HG03457 (cell line): ENCODE results near the gene AKAP13.
"Not testable (repeated sequence)": the region's sequence is repeated elsewhere in the genome, so short reads cannot be mapped to it uniquely, and the experiment has no call there.

Experiments used
- ATAC-seq: cut with Tn5 transposase; IDR thresholded peaks from one replicate; pipeline ENCODE4 v1.9.1; 2021; ENCODE audit warnings: moderate number of reproducible peaks; ENCODE audit not compliant: unreplicated experiment

AKAP13 gene

DNA sequence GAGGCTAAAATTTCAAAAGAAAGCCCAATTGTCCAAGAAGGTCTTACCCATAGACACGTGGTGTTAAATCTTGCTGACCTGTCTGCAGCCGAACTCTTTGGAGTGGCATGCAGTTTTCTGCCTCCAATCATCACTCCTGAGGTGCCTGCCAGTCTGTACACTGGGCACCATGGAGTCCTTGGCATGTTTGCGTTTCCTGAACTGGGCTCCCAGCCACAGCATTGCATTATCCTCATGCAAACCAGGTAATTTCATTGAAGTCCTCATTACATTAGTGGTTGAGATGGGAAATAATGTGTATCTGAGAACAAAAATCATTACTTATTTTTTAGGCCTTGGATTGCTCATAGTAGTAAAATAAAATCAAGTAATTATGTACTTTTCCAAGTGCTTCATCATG, 152.3 kb downstream of the AKAP13 start:
- ATAC-seq: no peak

DNA sequence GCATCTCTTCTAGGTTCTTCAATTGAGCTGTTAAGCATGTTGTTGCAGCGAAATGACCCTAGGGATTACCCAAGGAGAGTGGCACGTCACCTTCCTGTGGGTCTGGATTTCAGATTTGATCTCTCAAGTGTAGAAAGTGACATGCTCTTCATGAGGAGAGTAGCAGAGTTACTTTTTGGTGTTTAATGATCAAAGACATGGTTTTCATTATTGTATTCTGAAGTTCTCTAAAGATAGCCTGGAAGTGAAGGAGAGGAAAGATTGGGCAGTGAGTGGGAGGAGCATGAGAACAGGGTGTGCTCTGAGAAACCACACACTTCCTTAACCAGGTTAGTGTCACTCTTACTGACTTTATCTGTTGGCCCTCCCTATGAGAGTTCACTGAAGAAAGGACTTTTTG, 153.6 kb downstream of the AKAP13 start:
- peak; percentile 88 for ATAC-seq

DNA sequence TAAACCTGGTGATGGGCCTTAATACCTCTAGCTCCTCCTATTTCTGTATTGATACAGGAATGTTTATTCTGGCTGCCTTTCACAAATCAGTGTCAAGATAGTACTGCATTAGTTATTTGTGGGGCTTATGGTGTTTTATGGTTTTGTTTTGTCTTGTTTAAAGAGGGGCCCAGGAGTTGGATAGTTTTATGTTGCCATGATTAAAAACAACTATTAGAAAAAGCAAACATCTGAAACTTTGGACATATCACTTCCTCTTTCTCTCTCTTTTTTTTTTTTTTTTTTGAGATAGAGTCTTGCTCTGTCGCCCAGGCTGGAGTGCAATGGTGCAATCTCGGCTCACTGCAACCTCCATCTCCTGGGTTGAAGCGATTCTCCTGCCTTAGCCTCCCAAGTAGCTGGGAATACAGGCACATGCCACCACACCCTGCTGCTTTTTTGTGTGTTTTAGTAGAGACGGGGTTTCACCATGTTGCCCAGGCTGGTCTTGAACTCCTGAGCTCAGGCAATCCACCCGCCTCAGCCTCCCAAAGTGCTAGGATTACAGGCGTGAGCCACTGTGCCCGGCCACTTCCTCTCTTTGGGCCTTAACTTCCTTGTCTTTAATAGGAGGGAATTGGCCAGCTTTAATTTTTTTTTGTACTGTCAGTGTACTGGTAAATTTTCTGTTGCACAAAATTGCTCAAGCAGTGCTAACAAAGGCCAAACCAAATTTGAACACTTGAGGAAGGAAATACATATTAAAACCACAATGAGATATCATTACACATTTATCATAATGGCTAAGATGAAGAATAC, 155.3 kb downstream of the AKAP13 start:
- not testable (repeated sequence) for ATAC-seq

DNA sequence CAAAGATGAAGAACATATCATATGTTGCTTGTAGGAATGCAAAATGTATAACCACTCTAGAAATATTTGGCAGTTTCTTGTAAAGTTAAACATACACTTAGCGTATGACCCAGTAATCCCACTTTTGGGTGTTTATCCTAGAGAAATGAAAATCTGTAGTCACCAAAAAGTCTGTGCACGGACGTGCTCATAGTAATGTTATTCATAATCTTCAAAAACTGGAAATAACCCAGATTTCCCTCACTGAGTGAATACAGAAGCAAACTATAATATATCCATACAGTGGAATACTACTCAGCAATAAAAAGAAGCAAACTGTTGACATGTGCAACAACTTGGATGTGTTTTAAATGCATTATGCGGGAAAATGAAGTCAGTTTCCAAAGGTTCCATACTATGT, 155.9 kb downstream of the AKAP13 start:
- ATAC-seq: no peak

DNA sequence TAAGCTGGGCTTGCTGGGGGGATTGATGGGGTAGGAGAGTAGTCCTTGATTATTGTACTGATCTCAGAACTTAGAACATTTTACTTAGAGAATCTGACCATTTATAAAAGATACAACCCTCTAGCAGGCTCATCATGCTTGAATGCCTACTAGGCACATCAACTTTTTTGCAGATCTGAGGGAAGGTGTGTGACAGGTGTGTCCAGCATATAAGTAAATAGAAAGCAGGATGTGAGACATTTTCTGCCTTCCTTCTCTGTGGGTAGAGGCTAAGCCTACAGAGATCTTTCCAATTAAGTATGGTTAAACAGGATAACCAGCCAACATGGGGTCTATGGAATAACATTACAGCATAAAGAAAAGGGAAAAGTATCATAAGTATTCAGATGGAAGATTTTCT, 159.1 kb downstream of the AKAP13 start:
- ATAC-seq: no peak

DNA sequence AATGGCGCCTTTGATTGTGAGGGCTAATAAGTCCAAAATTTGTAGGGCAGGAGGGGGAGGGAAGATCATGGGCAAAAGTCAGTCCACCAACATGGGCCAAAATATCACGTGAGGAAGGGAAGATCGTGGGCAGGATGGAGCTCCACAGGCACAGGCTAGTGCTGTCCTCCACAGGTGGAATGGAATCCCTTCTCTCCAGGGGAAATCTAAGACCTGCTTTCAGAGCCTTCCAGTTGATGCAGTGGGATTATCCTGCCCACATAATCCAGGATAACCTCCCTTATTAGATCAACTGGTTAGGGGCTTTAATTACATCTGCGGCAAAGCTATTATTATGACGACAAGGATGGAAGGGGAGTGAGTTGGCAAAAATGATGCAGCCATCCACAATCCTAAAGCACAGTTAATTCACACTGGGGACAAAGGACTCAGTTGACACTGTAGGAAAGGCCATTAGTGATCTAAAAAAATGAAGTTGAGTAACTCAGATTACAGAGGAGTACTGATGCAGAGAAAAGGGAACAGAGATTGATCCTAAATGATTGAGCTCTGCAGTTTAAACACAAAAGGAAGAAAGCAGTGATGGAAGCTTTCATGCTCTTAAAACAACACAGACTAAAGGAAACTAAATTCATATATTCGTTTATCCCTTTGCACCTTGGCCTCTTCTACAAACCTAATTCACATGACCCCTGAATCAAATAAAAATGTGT, 159.8 kb downstream of the AKAP13 start:
- no peak for ATAC-seq

DNA sequence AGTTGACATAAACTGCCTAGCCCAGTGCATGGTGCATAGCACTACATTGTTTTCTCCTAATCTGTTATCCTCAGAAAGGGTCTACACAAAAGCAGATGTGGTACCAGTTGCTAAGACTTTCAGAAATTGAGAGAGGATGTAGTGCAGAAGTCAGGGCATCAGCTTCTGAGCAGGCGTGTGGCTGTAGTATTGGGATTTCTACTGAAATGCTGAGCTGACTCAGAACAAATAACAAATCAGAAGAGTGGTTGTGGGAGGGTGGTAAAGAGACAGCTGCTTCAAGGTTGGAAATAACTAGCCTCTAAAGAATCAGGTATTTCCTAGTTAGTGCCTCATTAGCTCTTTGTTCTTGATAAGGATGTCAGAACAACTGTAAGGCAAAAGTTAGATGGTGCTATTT, 161.3 kb downstream of the AKAP13 start:
- ATAC-seq: no peak

DNA sequence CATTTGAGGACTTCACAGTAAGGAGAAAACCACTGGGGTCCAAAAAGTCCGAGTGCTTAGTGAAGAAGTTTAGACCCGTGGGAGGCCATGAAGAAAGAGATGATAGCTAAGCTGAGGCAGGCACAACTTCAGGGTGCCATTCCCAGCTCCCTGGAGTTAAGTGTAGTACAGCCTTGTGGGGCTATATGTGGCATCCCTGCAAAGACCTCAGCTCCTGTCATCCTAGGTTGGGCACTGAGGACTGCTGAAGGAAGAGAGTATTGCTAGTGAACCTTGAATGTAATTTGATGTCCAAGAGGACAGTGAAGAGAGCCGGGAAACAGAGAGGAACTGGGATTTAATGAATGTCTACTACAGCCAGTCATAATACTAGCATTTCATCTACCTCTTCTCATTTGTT, 162.1 kb downstream of the AKAP13 start:
- ATAC-seq: no peak

DNA sequence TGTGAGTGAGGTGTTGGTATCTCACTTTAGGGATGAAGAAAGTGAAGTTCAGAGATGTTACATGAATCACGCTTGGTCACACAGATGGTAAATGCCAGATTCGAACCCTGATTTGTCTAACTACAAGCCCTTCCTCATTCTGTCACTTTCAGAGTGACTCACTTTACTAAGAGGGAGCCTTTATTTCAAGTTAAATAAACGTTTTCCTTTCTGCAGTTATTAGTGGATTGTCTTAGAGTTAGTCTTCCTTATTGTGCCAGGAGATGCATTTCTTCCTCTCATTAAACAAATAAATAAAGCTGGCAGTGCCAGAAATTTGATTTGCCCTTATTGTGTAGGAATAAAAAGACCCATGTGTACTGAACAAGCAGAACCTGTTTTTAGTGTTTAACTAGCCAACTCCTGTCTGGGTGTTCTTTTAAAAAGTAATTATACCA, 162.5 kb downstream of the AKAP13 start:
- ATAC-seq: no peak

DNA sequence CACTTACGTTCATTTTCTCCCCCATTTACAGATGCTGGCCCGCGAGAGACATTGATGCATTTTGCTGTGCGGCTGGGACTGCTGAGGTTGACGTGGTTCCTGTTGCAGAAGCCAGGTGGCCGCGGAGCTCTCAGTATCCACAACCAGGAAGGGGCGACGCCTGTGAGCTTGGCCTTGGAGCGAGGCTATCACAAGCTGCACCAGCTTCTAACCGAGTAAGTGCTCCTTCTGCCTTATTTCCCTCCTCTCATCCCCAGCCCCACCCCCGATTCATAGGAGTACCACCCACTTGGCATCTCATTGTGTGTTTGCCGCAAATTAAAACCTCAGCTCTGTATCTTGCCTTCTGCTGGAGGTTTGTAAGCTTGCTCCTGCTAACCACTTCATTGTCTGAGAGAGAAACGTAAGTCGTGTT, 163.3 kb downstream of the AKAP13 start:
- no peak for ATAC-seq

DNA sequence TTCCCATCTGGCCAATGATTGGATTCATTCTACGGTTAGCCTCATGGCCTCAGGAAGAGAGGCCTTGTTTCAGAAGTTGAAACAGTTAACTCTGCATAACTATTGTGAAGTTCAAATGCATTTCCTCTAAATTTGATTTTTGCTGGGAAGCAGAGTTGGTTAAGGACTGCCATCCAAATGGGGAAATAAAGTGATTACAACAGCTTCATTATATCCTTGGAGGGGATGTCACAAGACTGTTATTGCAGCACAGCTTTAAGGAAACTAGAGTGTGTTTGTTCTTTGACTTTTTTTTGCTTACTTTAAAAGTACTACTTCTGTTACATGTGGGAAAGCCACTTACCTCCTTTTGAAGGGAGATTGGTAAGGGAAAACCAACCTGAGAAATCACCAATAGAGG, 164.8 kb downstream of the AKAP13 start:
- no peak for ATAC-seq

DNA sequence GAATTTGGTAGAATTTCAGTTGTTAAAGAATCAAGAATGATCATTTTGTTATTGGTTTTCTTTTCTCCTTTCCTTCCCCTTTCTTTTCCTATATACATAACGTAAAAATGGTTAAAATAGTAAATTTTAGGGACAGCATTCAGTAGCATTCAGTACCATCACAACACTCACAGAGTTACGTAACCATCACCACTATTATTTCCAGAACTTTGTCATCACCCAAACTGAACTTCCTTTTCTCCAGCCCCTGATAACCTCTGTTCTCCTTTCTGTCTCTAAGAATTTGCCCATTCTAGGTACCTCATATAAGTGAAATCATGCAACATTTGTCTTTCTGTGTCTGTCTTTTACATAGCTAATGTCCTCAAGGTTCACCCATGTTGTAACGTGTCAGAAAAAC, 165.3 kb downstream of the AKAP13 start:
- no peak for ATAC-seq

DNA sequence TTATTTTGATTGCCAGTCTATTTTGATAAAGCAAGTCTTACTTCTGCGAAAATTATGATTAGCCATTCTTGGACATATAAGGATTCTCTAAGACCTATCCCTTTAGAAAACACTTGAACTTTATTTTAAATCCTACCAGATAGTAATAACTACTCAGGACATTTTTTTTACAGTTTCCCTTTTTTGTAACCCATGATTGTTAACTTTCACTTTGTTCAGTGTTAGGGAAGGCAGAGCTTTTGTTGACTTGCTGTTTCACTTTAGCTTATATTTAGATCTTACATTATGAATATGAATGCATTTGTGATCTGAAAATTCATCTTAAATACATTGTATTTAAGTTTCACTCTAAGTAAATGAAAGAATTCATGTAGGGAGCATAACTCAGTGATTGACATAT, 167.0 kb downstream of the AKAP13 start:
- no peak for ATAC-seq

DNA sequence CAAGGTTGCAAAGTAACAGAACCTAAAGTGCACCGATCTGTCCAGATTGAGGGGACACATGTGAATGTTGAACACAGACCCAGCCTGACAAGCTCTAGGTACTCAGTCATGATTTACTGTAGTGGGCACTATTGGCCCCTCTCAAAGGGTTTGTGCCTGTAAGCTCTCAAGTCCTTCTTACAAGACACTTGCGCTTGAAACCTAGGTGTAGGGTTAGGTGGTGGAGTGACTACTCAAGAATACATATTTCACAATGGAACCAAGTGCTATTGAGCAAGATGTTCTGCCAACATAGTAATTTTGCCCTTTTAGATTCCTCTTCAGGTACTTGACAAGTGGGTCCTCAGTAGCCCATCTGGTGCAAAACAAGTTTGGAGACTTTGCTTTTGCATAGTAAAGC, 169.9 kb downstream of the AKAP13 start:
- ATAC-seq: no peak

DNA sequence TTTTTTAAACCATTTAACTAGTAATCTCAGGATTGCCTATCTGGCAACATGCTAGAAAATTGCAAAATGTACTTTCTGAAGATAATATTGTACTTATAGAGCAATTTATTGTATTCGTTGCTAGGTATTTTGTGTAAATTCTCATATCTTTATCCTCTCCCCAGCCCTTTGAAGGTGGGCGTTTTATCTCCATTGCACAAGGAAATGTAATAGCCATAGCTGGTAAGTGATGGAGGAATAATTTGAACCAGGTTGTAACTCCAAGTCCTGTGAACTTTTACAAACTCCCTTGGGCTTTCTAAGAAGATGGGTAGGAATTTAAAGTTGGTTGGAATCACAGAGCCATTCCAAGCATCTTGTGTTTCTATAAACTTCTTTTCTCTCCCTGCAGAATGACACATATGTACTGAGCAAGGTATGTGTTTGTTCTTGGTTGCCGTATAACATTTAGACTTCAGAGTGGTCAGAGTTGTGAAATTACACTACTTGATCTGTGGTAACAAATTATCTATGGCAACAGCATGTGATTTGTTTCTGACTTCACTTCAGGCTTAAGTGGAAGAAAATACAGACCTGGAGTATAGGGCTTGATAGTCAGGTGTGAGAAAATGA, 170.9 kb downstream of the AKAP13 start:
- ATAC-seq: no peak

DNA sequence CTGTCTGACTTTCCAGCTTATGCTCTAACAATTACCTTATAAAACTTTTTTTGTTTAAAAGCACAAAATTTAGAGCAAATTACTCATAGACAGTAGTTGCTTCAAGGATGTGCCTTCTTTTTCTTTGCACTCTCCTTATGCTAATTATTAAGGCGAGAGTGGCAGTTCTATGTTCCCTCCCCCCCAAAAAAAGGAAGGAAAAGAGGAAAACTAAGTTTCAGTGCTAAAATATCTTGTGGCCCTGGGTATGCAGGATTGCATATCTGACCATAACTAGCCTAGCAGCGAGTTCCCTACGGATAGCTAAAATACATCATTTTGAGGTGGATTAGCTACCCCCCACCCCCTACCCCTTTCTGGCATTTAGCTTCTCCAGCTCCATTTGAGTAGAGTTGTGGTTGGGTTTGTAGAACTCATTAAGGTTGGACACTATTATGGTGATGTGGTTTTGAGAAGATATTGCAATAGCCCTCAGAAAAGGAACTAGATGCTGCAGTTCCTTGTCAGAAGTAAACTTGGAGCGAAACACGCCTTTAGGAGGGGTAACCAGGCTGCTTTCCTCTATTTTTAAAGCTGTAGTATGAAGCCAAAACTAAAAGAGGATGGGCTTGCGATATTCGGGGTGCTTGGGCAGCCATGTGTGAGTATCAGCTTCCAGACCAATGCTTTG, 174.6 kb downstream of the AKAP13 start:
- no peak for ATAC-seq

DNA sequence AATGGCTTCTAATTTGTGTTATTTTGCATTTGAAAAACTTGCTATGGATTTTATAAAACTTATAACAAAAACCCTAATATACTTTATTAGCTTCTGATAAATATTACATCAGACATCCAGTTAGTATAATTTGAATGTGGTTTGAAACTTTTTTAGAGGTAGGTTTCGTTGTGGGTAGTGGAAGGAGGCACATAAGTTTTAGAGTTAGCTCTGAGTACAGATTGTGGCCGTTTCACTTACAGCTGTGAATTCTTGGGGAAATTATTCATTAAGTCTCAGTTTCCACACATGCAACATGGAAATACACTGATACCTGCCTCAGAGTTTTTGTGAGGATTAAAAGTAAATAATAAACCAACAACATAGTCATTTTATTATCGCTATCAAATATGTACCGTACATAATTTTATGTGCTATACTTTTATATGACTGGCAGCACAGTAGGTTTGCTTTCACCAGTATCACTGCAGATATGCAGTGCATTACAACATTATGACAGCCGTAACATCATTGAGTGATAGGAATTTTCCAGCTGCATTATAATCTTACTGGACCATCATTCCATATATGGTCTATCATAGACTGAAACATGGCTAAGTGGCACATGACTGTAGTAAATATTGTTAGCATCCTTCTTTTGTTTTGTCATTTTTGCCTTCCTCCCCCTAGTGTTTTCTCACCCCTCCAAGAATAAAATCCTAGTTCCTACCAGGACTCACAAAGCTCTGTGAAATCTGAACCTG, 175.6 kb downstream of the AKAP13 start:
- ATAC-seq: peak; percentile 75

DNA sequence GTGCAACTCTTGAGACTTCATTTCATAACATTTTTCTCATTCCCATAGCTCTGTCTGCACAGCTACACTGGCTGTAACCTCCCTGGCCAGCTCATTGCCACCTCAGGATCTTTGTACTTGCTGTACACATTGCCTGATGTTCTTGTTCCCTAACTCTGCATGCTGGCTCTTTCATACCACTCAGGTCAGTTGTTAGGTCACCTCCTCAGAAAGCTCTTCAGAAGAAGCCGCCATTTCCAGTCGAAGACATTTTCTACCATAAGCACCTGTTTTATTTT, 176.2 kb downstream of the AKAP13 start:
- no peak for ATAC-seq

DNA sequence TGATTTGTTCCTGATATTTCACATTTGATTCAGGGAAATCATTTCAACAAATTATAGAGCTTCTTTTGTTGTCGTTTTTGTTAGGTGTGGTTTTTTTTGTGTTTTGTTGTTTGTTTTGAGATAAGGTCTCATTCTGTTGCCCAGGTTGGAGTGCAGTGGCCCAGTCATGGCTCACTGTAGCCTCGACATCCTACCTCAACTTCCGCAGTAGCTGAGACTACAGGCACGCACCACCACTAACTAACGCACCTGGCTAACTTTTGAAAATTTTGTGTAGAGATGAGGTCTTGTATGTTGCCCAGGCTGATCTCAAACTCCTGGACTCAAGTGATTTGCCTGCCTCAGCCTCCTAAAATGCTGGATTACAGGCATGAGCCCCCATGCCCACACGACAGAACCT, 177.0 kb downstream of the AKAP13 start:
- ATAC-seq: no peak

DNA sequence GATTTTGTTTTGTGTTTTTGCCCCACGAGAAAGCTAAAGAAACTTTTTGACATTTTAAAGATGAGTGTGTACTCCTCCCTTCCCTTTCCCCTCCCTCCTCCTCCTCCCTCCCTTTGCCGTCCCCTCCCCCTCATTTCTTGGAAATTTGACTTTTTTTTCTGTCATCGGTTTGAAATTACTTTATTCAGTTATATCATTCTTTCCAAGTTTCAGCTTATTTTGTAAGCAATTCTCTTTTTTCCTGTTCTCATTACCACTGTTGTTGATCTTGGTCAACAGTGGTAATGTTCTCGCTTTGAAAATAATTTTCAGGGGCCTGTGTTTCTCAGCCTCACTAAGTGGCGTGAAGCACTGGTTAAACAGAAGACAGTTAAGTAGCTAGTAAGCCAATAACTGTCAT, 178.4 kb downstream of the AKAP13 start:
- no peak for ATAC-seq

DNA sequence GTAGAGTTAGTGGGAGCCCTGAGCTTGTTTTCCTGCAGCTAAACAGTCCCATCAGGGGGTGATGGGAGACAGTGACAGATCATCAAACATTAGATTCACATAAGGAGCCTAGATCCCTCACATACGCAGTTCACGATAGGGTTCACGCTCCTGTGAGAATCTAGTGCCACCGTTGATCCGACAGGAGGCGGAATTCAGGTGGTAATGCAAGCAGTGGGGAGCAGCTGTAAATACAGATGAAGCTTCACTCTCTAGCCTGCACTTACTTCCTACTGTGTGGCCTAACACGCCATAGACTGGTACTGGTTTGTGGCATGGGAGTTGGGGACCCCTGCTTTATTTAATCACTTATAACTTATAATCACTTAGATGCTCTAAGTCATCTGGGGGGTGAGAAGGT, 179.1 kb downstream of the AKAP13 start:
- no peak for ATAC-seq
